ENCODE measurements around the gene ZNF474. TPM values are rescaled to one million over a fixed set of nuclear protein-coding genes. Genes with fewer than 3 reads are reported as not detected.

ZNF474 gene
- total and polyA plus RNA-seq, 2 of the 8 experiments (the other 6 are each of a cell fraction or from before 2014, with no cell fraction given) = not detected

- no peak for TF ChIP-seq HDAC2 (IDR thresholded peaks at IDR 0.05; ENCODE audit: borderline replicate concordance in 1 of 2, low read depth in 2 of 2, low read length in 2 of 2)
These were observed 17.3 kb upstream of the ZNF474 start (continued) for GRCh38 chr5:122112063-122112462.

Measured in H1 (cell line).